ENCODE data around the gene RPTN.

The RPTN gene

GRCh38 chr1:152110365-152110859 is 48.6 kb downstream of the RPTN start:
- DNase-seq, result no peak

- no peak for DNase-seq
Measured at GRCh38 chr1:152109998-152110294, 49.1 kb downstream of the RPTN start.

GRCh38 chr1:152109231-152109997 is 49.6 kb downstream of the RPTN start:
- DNase-seq, result no peak

- DNase-seq, result no peak
Measured at GRCh38 chr1:152108882-152109222, 50.2 kb downstream of the RPTN start.

- no peak for DNase-seq
Measured at GRCh38 chr1:152107984-152108881, 50.8 kb downstream of the RPTN start.

GRCh38 chr1:152107031-152107983 is 51.7 kb downstream of the RPTN start:
- DNase-seq, result no peak

- DNase-seq, result no peak
Measured at GRCh38 chr1:152104854-152105253, 54.2 kb downstream of the RPTN start.
